Vagina (tissue), 2 donors: ENCODE measurements around the gene SNX27. TPM values are rescaled to one million over a fixed set of nuclear protein-coding genes. Genes with fewer than 3 reads are reported as not detected.

ENCODE experiments used
- DNase-seq, 2 donors: peaks; one replicate each; pipeline ENCODE4 v3.0.0-alpha.2; 2017; ENCODE audit errors: extremely low spot score in 2 of 2
- H3K27ac ChIP-seq: fragments of 200-600 bp; sonication (generic); one replicate; pipeline ENCODE4 v1.5.1; 2019
- H3K27me3 ChIP-seq: fragments of 200-600 bp; sonication (generic); one replicate; pipeline ENCODE4 v1.5.1; 2019
- H3K36me3 ChIP-seq, 2 donors: fragments of 200-600 bp; sonication (generic); one replicate each; pipeline ENCODE4 v1.5.1; 2017 to 2019
- H3K4me1 ChIP-seq: fragments of 200-600 bp; sonication (generic); one replicate; pipeline ENCODE4 v1.5.1; 2019
- H3K4me3 ChIP-seq, 2 donors: fragments of 200-600 bp; sonication (generic); 1 replicate in 1 of 2; 2 replicates in 1 of 2; pipeline ENCODE4 v1.5.1; 2016 to 2019
- H3K9me3 ChIP-seq: fragments of 200-600 bp; sonication (generic); one replicate; pipeline ENCODE4 v1.5.1; 2019
- CTCF ChIP-seq, 3 experiments: fragments of 450-650 bp in 2 of 3; fragments of 200-600 bp in 1 of 3; sonication (generic) in 1 of 3; IDR thresholded peaks; one replicate each; pipeline ENCODE4 v1.5.1; 2017 to 2019; ENCODE audit warnings: antibody characterized with exemption in 3 of 3, mild to moderate bottlenecking in 2 of 3, moderate library complexity in 2 of 3
- POLR2A ChIP-seq, 2 donors: fragments of 450-650 bp; IDR thresholded peaks; one replicate each; pipeline ENCODE4 v1.6.1; 2017; ENCODE audit warnings: antibody characterized with exemption in 2 of 2, mild to moderate bottlenecking in 2 of 2, moderate library complexity in 2 of 2
- POLR2AphosphoS5 ChIP-seq, 2 donors: sonication (generic); formaldehyde crosslinking; IDR thresholded peaks; one replicate each; pipeline ENCODE4 v1.9.0; 2017; ENCODE audit warnings: antibody characterized with exemption in 2 of 2, mild to moderate bottlenecking in 2 of 2, low read depth in 1 of 2; ENCODE audit not compliant: insufficient read depth in 1 of 2
- intact Hi-C: fragments of 100-400 bp; cut with DNase I; formaldehyde crosslinking; loops from one replicate; pipeline ENCODE4 v1.15.1; 2023
- total RNA-seq: library from RNA; depleted of rRNA; stranded (reverse); fragments of >200 nt; gene quantifications from one replicate; pipeline ENCODE4 v1.2.3, GENCODE V29; 2016

The SNX27 gene
- total RNA-seq, 1 donor from 2014 or later: 50.6 TPM

- H3K9me3 ChIP-seq: no peaks in the 10 kb centered on the region
- intact Hi-C loops: no loop called here
- TF ChIP-seq CTCF (IDR thresholded peaks at IDR 0.05) (no peak), POLR2A (IDR thresholded peaks at IDR 0.05) (no peak), POLR2AphosphoS5 (IDR thresholded peaks at IDR 0.05; ENCODE audit: insufficient read depth in 1 of 2, low read depth in 1 of 2) (no peak)
- no peak overlapping the region for H3K4me3 ChIP-seq
- no peaks in the 10 kb centered on the region for H3K27me3 ChIP-seq
- no peak overlapping the region for H3K27ac ChIP-seq
- peaks cover 15% of the 10 kb centered on the region for H3K4me1 ChIP-seq
- H3K36me3 ChIP-seq: no peaks in the 10 kb centered on the region
- no peak for DNase-seq
These were observed 41.0 kb upstream of the SNX27 start for GRCh38 chr1:151570819-151571218.

GRCh38 chr1:151574575-151575529, 37.0 kb upstream of the SNX27 start:
- H3K9me3 ChIP-seq: no peaks in the 10 kb centered on the region
- H3K4me3 ChIP-seq: no peak overlapping the region
- peaks cover 8% of the 10 kb centered on the region for H3K4me1 ChIP-seq
- H3K27me3 ChIP-seq: no peaks in the 10 kb centered on the region
- TF ChIP-seq POLR2AphosphoS5 (IDR thresholded peaks at IDR 0.05; ENCODE audit: insufficient read depth in 1 of 2, low read depth in 1 of 2) (peak in 1 of 2 donors; percentile 32), CTCF (IDR thresholded peaks at IDR 0.05) (no peak)
- peak overlapping the region; percentile 23 for H3K27ac ChIP-seq
- H3K36me3 ChIP-seq: no peaks in the 10 kb centered on the region
- intact Hi-C loops: no loop called here
- no peak for DNase-seq

- no peaks in the 10 kb centered on the region for H3K27me3 ChIP-seq
- no peaks in the 10 kb centered on the region for H3K9me3 ChIP-seq
- intact Hi-C loops: no loop called here
- TF ChIP-seq POLR2A (IDR thresholded peaks at IDR 0.05) (no peak), CTCF (IDR thresholded peaks at IDR 0.05) (no peak), POLR2AphosphoS5 (IDR thresholded peaks at IDR 0.05; ENCODE audit: insufficient read depth in 1 of 2, low read depth in 1 of 2) (no peak)
- H3K4me1 ChIP-seq: peaks cover 8% of the 10 kb centered on the region
- H3K4me3 ChIP-seq: no peak overlapping the region
- no peaks in the 10 kb centered on the region for H3K36me3 ChIP-seq
- no peak overlapping the region for H3K27ac ChIP-seq
- no peak for DNase-seq
These were observed 34.7 kb upstream of the SNX27 start for GRCh38 chr1:151577173-151577572.

GRCh38 chr1:151578941-151579340, 32.9 kb upstream of the SNX27 start:
- no peak overlapping the region for H3K27ac ChIP-seq
- peaks cover 19% of the 10 kb centered on the region for H3K4me1 ChIP-seq
- H3K27me3 ChIP-seq: no peaks in the 10 kb centered on the region
- intact Hi-C loops: no loop called here
- no peak for DNase-seq
- H3K9me3 ChIP-seq: no peaks in the 10 kb centered on the region
- no peak for TF ChIP-seq CTCF (IDR thresholded peaks at IDR 0.05)
- no peak for TF ChIP-seq POLR2A (IDR thresholded peaks at IDR 0.05)
- no peak for TF ChIP-seq POLR2AphosphoS5 (IDR thresholded peaks at IDR 0.05; ENCODE audit: insufficient read depth in 1 of 2, low read depth in 1 of 2)
- no peak overlapping the region for H3K4me3 ChIP-seq
- H3K36me3 ChIP-seq: no peaks in the 10 kb centered on the region
